Stimulated activated CD4-positive, alpha-beta T cell treated with anti-CD3 and anti-CD28 coated beads, TNF-alpha, amount 100 ng/mL, for 48 hours (primary cell): ENCODE data around the gene FAM120A.

Source experiments
- DNase-seq, 3 donors: peaks; one replicate each; pipeline ENCODE4 v3.0.0-alpha.2; 2020; ENCODE audit warnings: low read depth in 3 of 3

FAM120A gene

DNA sequence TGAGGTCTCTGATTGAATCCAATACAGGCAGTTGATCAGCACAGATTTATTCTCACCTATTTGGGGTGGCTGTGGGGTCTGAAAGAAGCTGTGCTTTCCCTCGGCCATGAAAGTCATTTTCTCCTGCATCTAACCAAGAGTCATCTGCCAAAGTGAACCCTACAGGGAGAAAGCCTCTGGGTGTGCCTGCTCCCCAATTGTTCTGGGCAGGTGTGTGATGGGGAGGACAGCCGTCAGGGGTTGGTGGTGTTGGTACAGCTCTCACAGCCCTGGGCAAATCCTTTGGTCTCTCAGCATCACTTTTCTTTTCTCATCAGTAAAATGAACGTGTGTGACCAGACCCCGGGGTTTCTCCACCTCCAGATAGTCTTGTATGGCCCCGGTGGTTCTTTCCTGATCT is 127.4 kb downstream of the FAM120A start:
- no peak for DNase-seq

GRCh38 chr9:93579711-93580516 is 128.4 kb downstream of the FAM120A start:
- no peak for DNase-seq

DNA sequence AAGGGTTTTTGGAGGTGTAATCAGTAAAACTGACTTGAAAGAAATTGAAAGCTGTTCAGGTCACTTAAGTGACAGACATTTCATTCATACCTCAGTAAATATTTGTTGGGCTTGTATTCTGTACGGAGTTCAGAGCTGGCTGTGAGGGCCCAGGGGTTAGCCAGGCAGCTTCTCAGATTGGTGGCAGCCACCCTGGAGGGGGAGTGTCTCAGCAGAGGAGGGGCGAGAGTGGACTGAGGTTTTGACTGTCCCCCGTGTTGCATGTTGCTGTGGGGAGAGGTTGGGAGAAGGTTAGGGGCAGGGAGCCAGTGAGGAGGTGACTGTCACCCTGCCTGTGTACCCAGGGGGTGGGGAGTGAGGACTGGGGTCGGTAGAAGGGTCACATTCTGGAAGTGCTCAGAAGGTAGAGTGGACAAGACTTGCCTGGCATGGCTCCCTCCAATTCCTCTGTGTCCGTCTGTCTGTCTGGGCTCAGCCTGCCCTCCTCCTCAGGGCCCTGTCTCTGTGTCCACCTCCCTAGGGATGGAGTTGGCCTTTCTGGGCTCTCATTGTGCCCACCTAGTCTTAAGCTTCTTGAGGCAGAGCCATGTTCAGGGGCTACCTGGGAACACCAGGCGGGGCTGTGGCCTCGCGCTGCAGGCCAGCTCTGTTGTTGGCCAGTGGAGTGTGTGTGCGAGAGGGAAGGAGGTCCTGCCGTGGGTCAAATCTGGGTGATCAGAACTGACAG is 129.3 kb downstream of the FAM120A start:
- no peak for DNase-seq

DNA sequence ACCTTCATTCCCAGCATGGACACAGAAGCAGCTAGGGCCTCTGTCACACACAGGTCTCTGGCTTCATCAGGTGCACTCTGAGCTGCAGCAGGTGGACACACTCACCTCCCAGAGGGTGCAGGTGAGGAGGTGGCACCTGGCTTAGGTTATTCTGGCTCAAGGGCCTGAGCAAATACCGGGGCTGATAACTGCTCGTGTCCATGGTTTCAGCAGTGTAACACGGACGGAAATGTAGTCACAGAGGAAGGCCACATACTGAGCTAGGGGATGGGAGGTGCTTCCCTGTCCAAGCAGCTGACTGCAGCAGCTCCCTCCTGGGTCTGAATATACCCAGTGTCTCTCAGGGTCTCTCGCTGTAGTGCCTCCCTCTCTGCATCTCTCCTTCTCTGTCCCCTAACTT is 130.6 kb downstream of the FAM120A start:
- no peak for DNase-seq

- no peak for DNase-seq
These were observed 131.1 kb downstream of the FAM120A start for GRCh38 chr9:93582550-93582949.

DNA sequence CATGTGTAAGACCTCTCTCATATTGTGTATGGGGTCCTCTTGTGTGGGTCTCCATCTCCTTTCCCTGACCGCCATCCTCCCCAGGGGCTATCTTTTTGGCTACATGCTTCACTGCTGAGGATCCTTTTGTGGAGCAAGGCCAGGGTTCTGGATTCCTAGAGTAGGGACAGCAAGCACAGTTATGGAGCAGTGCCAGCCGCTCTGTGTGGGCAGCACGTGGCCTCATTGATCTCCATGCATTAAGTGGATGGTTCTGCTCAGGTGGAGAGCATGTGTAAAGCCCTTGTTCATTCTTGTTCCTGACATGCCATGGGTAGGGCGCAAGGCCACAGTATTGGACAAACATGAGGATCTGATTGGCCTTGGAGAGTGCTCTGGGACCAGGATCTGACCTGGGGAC is 133.8 kb downstream of the FAM120A start:
- DNase-seq = no peak

DNA sequence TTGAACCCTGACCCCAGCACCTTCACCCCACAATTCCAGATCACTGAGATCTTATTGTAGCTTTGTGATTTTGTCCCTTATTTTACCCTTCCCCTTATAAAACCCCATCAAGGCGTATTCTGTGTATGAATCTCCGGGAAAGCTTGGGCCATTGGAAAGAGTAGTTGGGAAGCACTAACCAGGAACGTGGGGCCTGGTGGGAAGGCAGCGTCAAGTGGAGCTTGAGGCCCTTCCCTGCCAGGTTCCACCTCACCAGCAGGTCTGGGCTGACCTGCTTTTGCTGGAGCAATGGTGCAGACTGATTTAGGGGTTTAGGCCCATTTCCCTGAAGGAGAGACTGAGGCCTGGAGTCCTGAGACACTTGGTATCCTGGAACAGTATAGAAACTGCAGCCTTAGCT is 134.2 kb downstream of the FAM120A start:
- DNase-seq = no peak

- no peak for DNase-seq
These were observed 135.0 kb downstream of the FAM120A start for GRCh38 chr9:93586290-93587057.

DNA sequence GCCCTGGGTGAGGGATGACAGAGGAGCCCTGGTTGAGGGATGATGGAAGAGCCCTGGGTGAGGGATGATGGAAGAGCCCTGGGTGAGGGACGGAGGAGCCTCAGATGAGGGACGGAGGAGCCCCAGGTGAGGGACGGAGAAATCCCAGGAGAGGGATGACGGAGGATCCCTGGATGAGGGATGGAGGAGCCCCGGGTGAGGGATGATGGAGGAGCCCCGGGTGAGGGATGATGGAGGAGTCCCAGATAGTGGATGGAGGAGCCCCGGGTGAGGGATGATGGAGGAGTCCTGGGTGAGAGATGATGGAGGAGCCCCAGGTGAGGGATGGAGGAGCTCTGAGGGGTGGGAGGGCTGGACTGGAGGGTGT is 135.8 kb downstream of the FAM120A start:
- no peak for DNase-seq

- no peak for DNase-seq
These were observed 136.3 kb downstream of the FAM120A start for GRCh38 chr9:93587651-93588347.

DNA sequence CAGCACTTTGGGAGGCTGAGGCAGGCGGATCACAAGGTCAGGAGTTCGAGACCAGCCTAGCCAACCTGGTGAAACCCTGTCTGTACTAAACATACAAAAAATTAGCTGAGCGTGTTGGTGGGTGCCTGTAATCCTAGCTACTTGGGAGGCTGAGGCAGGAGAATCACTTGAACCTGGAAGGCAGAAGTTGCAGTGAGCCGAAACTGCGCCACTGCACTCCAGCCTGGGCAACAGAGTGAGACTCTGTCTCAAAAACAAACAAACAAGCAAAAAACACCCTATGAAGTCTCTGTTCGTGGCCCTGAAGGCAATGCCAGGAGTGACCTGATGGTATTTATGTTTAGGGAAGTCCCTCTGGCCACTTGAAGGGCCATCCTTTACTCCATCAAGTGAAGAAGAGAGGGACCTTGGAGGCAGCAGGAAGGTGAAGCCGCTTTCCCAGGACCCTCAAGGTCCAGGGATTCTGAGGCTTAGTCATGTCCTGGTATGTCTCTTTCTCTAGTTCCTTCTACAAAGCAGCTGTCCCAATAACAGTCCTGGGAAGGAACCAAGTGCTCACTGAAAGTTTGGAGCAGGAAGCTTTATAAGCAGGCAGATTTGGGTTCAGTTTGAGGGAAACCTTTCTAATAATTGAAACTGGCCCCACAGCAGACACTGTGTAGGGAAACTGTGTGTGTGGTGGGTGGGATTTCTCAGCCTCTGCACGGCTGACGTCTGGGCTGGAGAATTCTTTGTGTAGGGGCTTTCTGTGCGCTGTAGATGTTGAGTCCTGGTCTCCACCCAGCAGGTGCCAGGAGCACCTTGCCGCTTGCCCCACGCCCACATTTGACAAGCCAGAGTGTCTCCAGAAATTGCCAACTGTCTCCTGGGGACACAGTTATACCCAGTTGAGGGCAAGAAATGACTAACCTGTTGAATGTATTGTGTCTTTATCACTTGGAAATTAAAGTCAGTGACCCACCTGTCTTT is 137.4 kb downstream of the FAM120A start:
- DNase-seq = no peak

DNA sequence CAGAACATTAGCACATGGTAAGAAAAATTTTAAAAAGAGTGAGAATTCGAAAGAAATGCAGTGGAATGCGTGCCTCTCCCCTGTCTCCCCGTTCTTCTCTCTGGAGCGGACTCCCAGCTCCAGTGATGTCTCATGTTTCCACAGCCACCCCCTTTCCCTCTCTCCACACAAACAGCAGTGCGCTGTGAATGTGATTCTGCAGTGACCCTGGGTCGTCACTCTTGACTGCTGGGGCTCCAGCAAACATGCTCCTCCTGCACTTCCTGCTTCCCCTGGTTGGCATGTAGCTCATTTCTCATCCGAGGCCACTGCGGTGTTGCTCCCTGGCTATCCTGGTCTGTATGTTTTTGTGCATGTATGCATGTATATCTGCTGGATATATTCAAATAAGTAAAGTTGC is 138.2 kb downstream of the FAM120A start:
- DNase-seq = no peak

- no peak for DNase-seq
These were observed 139.2 kb downstream of the FAM120A start for GRCh38 chr9:93590609-93591234.

GRCh38 chr9:93591301-93592007 is 140.0 kb downstream of the FAM120A start:
- no peak for DNase-seq

- DNase-seq = no peak
These were observed 140.6 kb downstream of the FAM120A start for GRCh38 chr9:93592008-93592642.

DNA sequence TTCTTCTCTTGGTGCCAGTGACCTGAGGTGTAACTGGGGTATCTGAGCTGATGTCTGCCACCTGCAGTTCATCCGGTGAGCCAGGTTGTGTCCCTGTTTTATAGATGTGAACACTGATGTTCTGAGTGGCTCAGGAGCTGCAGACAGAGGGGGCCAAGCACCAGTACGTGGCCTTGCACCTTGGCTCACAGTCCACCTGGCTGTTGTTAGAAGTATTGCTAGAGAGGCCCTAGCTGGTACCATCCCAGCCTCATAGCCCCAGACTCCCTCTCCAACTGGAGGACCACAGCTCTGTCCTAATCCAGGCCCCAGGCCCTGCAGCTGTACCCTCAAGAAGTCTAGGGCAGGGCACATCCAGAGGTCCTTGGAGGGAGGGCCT is 141.1 kb downstream of the FAM120A start:
- DNase-seq = no peak

DNA sequence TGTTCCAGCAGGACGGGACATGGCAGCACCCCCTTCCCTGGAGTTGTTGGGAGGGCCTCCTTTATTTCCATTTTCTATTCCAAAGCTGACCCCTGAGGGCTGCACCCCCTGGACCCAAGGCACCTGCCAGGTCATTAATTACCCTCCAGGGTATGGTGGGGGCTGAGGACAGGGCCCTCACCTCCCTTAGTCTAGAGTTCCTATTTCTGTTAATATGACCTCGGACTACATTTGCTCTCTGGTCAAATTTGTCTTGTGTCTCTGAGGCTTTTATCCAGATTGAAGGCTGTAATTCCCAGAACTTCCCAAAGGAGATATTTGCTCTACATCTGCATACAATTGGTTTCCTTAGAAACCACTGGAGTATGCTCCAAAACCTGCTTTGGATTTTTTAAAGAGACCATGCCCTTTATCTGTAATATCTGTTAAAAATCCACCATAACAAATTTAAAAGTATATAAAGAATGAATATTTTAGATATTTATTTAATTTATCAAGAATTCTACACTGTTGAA is 141.7 kb downstream of the FAM120A start:
- DNase-seq = no peak

DNA sequence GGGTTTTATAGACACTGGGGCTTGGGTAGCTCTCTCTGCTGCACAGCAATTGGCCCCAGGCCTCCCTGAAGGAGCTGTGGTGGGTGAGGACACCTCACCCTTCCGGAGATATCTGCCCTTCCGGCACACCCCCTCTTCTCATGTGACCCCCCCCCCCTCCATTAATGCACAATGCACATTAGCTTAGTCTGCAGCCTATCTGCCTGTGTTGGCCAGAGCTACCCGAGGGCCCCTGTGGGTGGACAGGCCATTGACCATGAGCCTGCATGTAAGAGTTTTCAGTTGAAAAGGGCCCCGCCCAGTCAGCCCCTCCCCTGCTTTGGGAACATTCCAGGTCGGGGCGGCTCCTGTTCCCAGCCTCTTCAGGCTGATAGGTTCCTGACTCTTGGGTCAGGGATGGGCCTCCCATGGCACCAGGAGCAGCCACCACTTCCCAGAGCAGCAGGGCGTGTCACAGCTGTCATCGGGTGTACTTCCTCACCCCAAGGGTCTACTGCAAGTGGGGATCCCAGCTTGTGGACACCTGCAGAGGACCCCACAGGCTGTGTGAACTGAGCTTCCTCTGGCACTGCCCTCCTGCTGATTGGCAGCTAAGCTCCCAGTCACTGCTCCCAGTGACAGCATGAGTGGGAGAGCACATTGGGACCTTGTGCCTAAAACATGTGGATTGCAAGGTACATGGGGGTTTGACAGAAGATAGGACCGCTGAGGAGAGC is 142.7 kb downstream of the FAM120A start:
- no peak for DNase-seq
